GM21423 (cell line): ENCODE data around the gene SCEL.
A peak's percentile ranks its signal among the peaks of the same experiment; 100 is the strongest.

Experiments
- ATAC-seq: cut with Tn5 transposase; IDR thresholded peaks from one replicate; pipeline ENCODE4 v1.9.1; 2021; ENCODE audit warnings: mild to moderate bottlenecking, moderate library complexity; ENCODE audit not compliant: unreplicated experiment

SCEL gene

DNA sequence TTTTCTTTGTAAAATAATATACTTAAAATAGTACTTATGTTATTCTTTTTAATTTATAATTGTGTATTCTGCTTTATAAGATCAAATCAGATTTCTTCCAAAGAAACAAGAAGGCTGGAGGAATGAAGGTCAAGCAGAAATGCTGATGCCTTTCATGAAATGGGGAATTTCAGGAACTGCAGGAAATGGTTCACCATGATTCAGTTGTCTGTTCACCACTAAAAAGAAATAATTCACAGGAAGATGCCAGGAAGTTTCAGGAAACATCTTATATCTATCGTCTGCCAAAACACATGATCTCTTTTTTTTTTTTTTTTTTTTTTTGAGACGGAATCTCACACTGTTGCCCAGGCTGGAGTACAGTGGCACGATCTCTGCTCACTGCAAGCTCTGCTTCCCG lies 15.7 kb upstream of the SCEL start:
- ATAC-seq, result no peak

DNA sequence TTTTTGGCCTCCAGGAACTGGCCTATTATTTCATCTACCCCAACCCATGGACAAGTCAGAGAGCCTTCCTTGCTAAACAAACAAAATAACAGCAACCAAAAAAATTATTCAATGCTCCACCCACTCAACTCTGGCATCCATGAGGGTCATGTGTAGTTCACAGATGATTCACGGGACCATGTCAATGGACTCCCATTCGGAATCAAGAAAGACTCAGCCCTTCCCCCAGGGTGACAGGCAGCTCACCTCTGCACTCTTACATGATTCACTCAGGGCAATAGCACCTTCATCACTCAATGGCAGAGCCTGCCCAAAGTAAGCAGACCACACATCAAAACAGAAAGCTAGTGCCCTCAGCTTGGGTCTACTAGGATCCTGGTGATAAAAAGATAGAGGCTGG lies 14.3 kb upstream of the SCEL start:
- ATAC-seq, result no peak

DNA sequence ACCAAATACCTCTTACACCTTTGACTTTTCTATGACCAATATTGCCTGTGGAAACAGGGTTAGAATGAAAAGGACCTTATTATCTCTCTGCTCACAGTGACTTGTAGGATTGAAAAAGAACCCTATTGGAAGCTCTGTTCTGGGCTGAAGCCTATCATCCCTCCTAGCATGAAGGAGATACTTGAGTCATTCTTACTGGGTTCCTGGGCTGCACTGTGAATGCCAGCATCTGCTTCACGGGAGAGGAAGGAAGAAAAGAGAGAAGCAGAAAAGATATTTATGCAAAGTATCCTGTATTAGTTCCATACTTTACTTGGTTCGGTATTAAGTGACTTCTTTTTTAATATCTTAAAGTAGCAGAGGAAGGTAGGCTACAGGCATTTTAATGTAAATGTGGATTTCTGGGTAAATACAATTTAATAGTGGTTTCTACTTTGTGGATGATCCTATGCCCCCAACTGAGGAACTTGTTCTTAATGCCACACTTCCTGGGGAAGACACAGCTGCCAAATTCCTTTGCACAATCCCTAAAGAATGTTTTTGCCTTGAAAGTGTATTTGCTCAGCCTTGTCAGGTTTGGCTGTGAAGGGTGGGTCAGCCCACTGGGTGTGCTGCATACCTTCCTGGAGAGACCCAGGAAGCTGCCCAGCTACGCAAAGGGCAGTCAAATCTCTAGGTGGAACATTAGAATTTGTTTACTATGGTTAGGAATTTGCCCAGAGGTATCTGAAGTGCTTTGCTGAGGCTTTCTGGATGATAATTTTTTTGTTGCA lies 13.7 kb upstream of the SCEL start:
- no peak for ATAC-seq

DNA sequence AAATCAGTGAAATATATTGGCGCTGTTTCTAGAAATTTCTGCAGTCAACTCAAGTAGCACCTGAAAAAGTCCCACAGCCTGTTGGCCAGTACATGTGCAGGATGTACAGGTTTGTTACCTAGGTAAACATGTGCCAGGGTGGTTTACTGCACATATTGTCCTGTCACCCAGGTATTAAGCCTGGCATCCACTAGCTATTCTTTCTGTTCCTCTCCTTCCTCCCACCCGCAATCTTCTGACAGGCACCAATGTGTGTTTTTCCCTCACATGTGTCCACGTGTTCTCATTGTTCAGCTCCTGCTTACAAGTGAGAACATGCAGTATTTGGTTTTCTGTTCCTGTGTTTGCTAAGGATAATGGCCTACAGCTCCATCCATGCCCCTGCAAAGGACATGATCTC lies 13.1 kb upstream of the SCEL start:
- ATAC-seq, result no peak

DNA sequence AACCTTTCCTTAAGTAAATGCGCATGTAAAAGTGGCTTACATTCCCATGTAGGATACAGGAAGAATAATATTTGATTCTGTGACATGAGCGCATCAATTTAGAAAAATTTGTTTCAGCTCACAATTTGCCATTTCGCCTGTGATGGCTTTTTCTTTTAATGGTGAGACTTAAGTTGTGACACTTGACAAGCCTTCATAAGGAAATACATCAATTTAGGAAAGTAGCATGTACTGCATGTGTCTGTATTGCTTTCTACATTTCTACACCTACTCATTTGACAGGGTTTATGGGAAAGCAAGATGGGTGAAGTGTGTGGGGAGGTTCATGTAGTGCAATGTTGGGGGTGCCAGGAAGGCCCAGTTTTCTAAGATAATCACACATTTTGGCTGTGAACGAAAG lies 12.1 kb upstream of the SCEL start:
- ATAC-seq, result no peak

DNA sequence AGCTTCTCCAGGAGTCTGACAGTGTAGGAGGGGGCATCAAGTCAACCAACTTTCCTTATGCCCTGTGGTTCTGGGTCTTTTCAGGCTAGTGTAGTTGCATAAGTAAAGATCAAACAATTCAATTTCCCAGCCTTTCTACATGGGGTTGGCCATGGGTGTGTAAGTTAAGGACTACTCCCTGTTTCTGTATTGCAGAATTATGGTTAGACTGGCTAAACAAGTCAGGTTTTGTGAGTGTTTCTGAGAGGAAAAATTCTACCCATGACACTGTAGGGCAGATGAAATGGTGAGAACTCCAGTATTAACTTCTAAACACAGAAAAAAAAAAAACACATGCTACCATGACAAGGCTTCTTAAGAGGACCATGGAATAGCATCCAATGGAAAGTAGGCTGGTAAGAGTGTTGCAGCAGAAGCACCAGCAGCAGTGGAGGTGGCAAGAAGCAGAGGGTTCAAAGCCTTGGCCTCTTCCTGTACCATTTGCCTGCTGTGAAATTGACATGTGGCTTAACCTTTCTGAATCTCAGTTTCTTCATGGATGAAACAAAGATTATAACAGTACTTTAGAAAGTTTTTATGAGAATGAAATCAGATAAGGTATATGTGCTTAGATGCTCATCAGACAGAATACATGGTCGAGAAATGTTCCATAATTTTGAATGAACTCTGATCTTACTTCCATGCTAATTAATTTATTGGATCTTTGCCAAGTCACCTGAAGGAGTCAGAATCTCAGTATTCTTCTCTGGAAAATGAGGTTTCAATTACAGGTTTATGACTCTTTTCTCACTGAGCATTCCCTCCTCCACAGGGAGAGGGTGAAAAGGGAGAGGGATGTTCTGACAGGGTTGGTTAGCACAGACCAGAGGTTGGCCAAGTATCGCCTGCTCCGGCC lies 11.4 kb upstream of the SCEL start:
- ATAC-seq, result no peak

DNA sequence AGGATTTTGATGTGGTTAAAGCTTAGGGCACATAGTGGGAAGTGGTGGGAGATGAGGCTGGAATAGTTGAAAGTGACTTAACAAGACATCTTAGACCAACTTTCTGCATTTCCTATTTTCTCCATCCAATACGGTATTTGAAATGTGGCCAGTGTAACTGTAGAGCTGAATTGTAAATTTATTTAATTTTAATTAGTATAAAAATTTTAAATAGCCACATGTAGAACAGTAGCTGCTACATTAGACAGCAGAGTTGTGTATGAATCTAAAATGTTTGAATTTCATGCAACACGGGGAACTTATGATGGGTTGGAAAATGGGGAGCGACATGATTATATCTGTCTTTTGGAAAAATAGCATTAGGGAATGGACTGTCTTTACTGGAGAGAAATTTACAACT lies 7.1 kb upstream of the SCEL start:
- no peak for ATAC-seq

DNA sequence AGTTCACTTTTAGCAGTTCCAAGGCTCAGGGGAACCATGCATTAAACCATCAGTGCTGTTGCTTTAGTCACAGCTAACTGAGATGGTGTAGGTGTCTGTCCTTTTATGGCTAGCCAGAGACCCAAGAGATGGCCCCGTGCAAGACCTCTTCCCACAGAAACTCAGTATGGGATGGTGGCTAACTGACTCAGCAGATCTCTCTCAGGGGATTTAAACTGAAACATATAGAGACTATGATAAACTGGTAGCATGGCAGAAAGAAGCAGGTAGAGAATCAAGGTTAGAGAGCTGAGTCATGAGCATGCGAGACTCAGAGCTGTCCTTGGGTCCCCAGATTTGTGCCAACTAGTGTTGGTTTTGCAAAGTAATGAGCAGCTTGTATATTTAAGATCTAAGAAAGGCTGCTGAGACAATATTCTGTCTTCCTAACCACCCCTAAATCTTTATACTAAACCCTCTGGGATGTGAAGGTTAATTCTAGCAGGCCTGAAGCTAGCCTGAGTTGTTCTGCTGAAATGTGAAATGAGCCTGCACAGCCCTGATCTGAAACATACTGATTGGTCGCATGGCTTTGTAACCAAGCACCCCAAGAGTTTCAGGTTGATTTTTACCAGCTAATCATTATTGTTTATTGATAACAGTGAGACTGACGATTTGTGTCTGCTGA lies 6.5 kb upstream of the SCEL start:
- ATAC-seq, result peak; percentile 90

DNA sequence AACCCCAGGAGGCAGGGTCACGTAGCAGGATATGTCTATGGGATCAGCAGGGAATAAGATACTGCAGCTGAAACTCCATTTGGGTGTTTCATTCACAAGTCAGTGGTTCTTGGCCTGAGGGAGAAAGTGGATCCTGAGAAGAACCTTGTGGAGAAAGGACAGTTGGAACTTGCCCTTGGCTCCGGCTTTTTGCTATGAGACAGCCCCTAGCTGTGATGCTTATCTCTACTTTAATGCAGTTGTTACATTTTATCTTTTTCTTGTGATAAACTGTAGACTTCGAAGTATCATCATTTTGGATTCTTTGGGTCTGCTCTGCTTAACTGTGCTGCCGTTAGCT lies 6.0 kb upstream of the SCEL start:
- no peak for ATAC-seq

DNA sequence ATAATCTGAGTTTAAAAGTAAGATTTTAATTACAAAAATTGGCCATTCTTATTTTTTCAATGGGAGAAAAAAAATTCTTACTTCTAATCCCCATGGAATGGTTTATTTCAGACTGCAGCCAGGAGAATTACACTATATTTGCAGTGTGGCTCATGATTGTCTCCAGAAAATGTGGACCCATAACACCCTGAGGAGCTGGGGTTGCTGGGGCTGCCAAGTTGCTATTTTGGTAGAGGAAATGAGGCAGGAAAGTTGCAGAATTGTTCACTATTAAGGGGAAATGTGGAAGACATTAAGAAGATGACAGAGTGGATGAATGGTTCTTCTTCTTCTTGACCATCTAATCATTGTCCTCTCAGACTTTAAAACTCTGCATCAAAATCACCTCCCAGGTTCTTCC lies 4.6 kb upstream of the SCEL start:
- ATAC-seq, result no peak

DNA sequence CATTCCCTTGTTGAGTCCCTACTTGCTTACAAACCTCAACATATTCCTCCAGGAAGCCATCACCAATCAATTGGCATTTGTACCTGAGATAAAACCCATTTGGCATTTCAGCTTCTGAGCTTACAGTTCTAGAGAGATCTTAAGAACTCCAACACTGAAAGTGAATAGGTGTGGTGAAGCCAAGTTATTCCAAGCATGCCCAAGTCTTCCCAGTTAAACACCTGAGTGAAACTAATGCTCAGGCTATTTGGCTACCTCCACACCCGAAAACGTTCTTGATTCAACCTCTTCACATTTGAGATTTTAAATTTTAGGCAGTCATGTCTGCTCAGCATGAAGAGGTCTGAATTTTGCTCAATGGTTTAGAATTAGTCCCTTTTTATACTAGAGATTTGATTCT lies 2.5 kb upstream of the SCEL start:
- ATAC-seq, result no peak

DNA sequence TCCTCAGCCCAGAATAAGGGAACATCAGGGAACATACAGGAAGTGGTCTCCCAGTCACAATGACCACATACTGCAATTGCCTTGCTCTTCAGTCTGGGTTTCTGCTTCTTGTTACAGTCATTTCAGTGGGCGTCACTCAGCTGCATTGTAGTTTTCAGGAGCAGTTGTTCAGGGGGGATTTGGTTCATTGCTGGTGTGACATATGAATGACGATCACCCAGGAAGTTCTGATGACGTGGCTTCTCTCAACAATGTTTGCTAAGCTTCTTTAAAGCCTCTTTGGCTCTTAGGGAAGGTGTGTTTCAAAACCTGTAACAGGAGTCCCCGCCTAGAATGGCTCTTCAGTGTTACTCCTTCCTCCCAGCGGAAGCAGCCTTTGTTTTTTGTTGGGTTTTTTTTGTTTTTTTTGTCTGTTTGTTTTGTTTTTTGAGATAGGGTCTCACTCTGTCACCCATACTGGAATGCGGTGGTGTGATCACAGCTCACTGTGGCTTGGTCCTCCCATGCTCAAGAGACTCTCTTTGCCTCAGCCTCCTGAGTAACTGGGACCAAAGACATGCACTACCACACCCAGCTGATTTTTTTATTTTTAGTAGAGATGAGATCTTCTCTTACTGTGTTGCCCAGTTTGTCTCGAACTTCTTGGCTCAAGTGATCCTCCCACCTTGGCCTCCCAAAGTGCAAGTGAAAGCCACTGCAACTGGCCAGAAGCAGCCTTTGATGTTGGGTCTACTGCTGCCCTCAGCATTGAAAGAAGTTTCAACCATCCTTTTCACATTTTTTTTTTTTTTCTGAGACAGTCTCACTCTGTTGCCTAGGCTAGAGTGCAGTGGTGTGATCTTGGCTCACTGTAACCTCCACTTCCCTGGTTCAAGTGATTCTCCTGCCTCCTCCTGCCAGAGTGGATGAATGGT lies 1.4 kb upstream of the SCEL start:
- ATAC-seq, result peak; percentile 47

DNA sequence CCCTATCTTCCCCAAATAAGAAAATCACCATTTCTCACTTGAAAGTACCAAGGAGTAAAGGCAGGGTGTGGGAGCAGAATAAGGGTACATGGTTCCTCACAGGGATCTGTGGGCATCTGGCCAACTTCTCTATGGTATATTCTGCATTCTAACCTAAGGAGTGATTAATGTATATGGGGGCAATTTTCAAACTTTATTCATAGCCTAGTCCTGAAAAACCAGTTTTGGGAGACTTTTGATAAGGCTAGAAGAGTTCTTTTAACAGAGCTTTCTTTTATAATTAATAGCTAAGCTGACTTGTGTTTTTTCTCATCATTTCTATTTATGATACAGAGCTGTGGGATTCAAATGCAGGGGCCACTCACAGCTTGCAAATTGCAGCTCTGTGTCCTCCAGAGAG lies 852 bp downstream of the SCEL start:
- no peak for ATAC-seq

DNA sequence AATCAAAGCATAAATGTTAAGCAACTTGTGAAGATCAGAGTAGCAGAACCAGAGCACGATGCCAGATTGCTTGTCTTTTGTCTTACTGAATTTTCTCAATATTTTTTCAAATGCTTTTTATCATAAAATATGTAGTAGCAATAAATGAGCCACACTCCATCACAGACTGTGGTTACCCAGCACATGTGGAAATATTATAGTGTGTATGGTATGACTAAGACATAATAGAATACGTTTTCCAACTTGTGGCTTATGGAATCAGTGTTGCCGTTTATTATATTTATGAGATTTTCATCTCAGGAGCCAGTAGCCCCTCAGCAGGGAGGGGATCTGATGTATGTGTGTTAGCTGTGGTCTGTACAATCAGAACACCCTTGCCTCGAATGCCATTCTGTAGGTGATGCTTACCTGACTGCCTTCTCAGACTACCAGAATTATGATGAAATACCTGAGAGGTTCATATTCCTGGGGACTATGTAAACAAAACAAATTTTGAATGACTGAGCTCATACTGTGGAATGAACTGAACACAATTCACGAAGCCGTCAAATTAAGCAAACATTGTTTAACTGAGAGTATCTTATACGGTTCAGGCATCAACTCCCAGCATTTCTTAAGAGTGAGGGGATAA lies 1.9 kb downstream of the SCEL start:
- no peak for ATAC-seq

DNA sequence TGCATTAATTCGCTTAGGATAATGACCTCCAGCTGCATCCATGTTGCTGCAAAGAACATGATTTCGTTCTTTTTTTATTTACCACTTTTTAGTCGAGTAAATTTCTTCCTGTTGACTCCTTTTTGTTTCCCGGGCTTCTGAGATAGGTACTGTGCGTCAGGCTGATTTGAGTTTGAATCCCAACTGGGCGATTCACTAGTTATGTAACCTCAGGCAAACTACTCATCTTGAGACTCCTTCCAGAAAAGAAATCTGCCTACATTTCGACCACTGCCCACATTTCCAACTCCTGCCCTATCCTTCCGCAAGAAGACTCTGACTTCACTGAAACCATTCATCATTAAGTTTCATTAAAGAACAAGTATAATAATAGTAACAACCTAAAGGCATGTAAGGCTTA lies 8.2 kb downstream of the SCEL start:
- ATAC-seq, result no peak

DNA sequence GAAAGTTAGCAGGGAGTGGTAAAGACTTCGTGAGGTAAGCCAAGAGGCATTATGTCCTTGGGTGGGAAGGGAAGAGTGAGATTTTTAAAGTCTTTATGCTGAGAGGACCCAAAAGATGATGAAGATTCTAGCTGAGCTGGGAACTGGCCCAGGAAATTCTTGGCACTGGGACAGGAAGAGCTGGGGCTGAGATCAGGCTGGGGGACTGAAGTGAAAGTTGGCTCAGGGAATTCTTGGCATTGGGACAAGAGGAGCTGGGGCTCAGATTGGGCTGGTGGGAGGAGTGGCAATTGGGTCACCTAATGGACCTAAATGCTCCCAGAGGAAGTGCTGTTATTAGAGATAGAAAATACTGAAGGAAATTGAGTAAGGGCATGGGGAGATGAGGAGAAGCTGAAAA lies 8.8 kb downstream of the SCEL start:
- no peak for ATAC-seq

DNA sequence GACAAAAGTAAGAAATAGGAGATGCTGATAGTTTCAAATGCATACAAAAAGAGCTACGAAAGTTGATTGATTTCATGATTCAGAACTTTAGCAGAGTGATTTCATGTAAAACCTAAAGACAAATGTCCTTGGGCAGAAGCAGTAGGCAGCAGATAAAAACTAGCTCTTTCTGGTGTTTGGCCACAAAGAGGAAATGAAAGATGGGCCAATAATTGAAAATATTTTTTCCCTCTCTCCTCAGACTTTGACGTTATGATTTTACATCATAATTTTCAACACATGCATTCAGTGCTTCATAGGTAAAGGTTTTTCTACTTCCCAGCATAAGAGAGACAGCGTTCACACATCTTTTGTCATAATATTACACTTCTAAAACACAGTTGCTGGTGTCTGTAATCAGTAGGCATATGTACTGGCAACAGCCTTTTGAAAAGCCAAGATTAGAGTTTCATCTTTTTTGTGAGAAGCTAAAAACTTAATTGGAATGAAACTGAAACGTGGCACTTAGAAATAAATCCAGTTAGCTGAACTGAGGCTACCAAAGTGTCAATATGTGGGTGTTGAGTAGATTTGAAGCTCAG lies 9.3 kb downstream of the SCEL start:
- peak; percentile 53 for ATAC-seq

DNA sequence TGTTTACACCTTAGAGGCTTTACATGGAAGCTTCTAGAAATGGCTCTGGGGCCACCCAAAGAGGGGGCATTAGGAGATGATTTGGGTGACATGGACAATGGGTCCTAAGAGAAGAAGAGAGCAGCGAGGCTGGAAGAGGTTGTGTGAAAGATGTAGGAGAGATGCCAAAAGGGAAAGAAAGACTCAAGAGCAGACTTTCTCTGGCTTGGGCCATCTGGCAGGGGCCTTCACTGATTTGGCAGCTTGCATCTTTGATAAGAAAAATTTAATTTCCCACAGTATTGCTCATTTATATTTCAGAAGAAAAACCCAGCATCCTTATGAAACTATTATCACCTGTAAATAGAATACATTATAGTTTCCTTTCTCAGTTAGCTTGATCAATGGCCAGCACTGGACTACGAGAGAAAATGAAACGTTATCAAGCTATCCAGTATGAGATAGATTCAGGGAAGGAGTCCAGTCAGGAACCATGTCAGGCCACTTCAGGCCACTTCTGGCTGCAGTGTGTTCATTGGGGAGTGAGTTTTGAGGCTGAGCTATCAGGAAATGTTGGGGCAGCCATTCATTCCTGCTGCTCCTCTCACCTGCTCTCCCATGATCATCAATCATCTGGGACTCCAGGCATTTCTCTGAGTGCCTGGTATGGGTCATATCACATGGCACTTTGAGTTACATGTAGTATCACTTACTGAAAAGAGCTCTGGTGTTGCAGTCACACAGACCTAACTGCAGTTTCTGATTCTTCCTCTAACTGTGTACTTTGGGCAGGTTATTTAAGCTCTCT lies 10.3 kb downstream of the SCEL start:
- ATAC-seq, result no peak

DNA sequence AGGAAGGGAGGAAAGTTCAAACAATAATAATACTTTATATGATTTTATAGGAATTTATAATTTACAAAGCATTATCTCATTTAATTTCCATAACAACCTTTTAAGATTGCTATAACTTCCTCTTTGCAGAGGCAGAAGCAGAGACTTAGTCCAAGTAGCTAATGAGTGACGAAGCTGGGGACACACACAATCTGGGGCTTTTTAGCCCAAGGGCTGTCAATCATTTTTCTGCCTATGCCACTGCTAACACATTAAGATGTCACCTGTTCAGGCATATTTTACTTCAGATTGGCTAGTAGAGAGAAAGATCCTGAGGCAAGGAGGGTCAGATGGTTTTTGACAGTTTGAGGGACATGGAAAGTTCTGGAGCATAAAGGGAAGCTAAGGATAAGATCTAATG lies 12.6 kb downstream of the SCEL start:
- ATAC-seq, result peak; percentile 83
